Measurements from ENCODE around the gene CEMP1.
"Not testable (repeated sequence)": the region's sequence is repeated elsewhere in the genome, so short reads cannot be mapped to it uniquely, and the experiment has no call there.

Gene CEMP1

GRCh38 chr16:2531371-2531695 is at the start of gene CEMP1:
CEMP1 (minus strand) TSS chr16:2531408; CDS start chr16:2531073, 335 bp downstream.
- no peak for DNase-seq

GRCh38 chr16:2580818-2581217 is 49.6 kb upstream of the CEMP1 start:
- not testable (repeated sequence) for DNase-seq

GRCh38 chr16:2580143-2580542 is 48.9 kb upstream of the CEMP1 start:
- not testable (repeated sequence) for DNase-seq

- not testable (repeated sequence) for DNase-seq
Observed at GRCh38 chr16:2578905-2579304, 47.7 kb upstream of the CEMP1 start.

GRCh38 chr16:2577044-2577443 is 45.8 kb upstream of the CEMP1 start:
- DNase-seq: not testable (repeated sequence)

GRCh38 chr16:2575839-2576238 is 44.6 kb upstream of the CEMP1 start:
- not testable (repeated sequence) for DNase-seq

GRCh38 chr16:2572704-2573103 is 41.5 kb upstream of the CEMP1 start:
- DNase-seq: not testable (repeated sequence)

GRCh38 chr16:2568573-2568972 is 37.4 kb upstream of the CEMP1 start:
- not testable (repeated sequence) for DNase-seq

GRCh38 chr16:2567506-2567905 is 36.3 kb upstream of the CEMP1 start:
- DNase-seq: not testable (repeated sequence)

GRCh38 chr16:2560798-2561133 is 29.6 kb upstream of the CEMP1 start:
- DNase-seq: not testable (repeated sequence)

- not testable (repeated sequence) for DNase-seq
Observed at GRCh38 chr16:2560131-2560797, 29.1 kb upstream of the CEMP1 start.

- DNase-seq: not testable (repeated sequence)
Observed at GRCh38 chr16:2557150-2557549, 25.9 kb upstream of the CEMP1 start.

GRCh38 chr16:2554709-2555425 is 23.7 kb upstream of the CEMP1 start:
- not testable (repeated sequence) for DNase-seq

GRCh38 chr16:2551420-2551889 is 20.2 kb upstream of the CEMP1 start:
- not testable (repeated sequence) for DNase-seq

GRCh38 chr16:2550283-2550878 is 19.2 kb upstream of the CEMP1 start:
- not testable (repeated sequence) for DNase-seq

- DNase-seq: not testable (repeated sequence)
Observed at GRCh38 chr16:2543771-2544170, 12.6 kb upstream of the CEMP1 start.

GRCh38 chr16:2541409-2541808 is 10.2 kb upstream of the CEMP1 start:
- not testable (repeated sequence) for DNase-seq

- DNase-seq: peak; percentile 41 to 65
Observed at GRCh38 chr16:2540912-2541311, 9.7 kb upstream of the CEMP1 start.

GRCh38 chr16:2539845-2540458 is 8.7 kb upstream of the CEMP1 start:
- DNase-seq: peak in 1 of 2 experiments; percentile 4

- not testable (repeated sequence) for DNase-seq
Observed at GRCh38 chr16:2539192-2539844, 8.1 kb upstream of the CEMP1 start.

- DNase-seq: peak; percentile 82 to 86
Observed at GRCh38 chr16:2537451-2538379, 6.5 kb upstream of the CEMP1 start, which contains the start of gene PDPK1. PDPK1 (plus strand) TSS chr16:2538021; CDS start chr16:2538113, 92 bp downstream.

- no peak for DNase-seq
Observed at GRCh38 chr16:2535625-2536013, 4.4 kb upstream of the CEMP1 start.

Measured in AML-193 (cell line).